NCI-H187 (cell line): ENCODE measurements around the gene SCAMP2.

Experiments used
- DNase-seq, 2 experiments: peaks; one replicate each; lab custom pipeline; 2025; lab: John Stamatoyannopoulos, UW

The SCAMP2 gene

DNA sequence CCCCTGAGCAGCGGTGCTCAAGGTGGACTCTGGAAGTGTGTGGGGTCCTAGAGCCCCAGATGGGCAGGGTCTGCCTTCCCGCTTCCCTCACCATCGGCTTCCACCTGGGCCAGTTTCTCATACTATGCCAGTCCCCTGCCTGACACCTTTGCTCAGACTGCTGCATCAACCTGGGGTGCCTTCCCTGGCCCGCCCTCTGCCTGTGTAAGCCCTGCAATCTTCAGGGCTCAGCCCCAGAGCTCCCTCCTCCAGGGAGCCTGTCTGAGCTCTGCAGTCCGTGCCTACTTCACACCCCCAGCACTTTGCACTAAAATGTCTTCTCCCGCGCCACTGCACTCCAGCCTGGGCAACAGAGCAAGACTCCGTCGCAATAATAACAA lies 78.2 kb downstream of the SCAMP2 start:
- no peak for DNase-seq

DNA sequence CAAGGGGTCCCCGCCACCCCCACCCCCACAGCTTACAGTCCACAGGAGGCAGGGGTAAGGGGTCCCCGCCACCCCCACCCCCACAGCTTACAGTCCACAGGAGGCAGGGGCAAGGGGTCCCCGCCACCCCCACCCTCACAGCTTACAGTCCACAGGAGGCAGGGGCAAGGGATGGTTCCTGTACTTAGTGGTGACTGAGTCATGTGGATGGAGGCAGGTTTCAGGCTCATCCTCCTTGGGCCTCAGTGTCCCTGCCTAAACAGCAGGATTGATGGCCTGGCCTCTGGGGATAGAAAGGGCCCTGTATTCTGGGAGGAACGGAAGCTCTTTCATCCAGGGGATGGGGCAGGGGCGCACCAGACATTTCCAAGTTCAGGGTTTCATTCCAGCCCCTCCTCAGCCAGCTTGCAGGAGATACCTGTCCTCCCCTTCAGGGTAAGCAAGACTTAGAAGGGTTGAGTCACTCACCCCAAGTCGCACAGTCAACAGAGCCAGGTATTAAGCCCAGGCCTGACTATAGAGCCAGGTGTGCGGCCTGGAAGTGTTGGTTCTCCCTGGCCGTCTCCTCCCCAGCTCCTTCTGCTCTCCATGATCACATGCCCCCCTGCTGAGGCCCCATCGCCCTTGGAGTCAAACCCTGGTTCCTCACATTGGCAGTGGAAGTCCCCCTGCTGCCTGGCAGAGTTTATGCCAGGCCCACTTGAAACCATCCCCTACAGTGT lies 78.8 kb downstream of the SCAMP2 start:
- no peak for DNase-seq
